CD4-positive, alpha-beta memory T cell (primary cell): ENCODE data around the gene RETSAT. TPM values are rescaled to one million over a fixed set of nuclear protein-coding genes. Genes with fewer than 3 reads are reported as not detected.
A peak's percentile ranks its signal among the peaks of the same experiment; 100 is the strongest.
"Not testable (repeated sequence)": the region's sequence is repeated elsewhere in the genome, so short reads cannot be mapped to it uniquely, and the experiment has no call there.

Experiments used
- CTCF ChIA-PET: fragments of 350-600 bp; sonication (Branson Sonifier 250); formaldehyde crosslinking; loops from one replicate; lab custom pipeline; 2021; ENCODE audit warnings: inconsistent platforms; ENCODE audit not compliant: partially characterized antibody; lab: Charles Lee
- POLR2A ChIA-PET: fragments of 350-600 bp; sonication (Branson Sonifier 250); formaldehyde crosslinking; loops from one replicate; lab custom pipeline; 2021; ENCODE audit not compliant: partially characterized antibody; lab: Charles Lee
- DNase-seq, 5 donors: peaks; one replicate each; pipeline versions ENCODE4 v3.0.0 to v3.0.0-alpha.2; 2020 to 2022; ENCODE audit warnings: mixed read lengths in 1 of 5
- H3K27ac ChIP-seq: one replicate; pipeline ENCODE4 v1.7.0; 2013; ENCODE audit warnings: low read depth, low read length
- H3K27me3 ChIP-seq: 2 replicates; pipeline ENCODE4 v1.7.0; 2013; ENCODE audit warnings: mild to moderate bottlenecking, low read length, moderate library complexity; ENCODE audit not compliant: insufficient read depth
- H3K36me3 ChIP-seq: 2 replicates; pipeline ENCODE4 v1.7.0; 2013; ENCODE audit warnings: mild to moderate bottlenecking, low read length, moderate library complexity; ENCODE audit not compliant: insufficient read depth
- H3K4me1 ChIP-seq: 2 replicates; pipeline ENCODE4 v1.7.0; 2013; ENCODE audit warnings: mild to moderate bottlenecking, low read length, moderate library complexity; ENCODE audit not compliant: insufficient read depth
- H3K4me3 ChIP-seq, 2 donors: one replicate each; pipeline ENCODE4 v1.7.0; 2013; ENCODE audit warnings: low read length in 2 of 2, mild to moderate bottlenecking in 1 of 2
- H3K9me3 ChIP-seq, 2 donors: one replicate each; pipeline ENCODE4 v1.7.0; 2013; ENCODE audit warnings: low read length in 2 of 2, control low read depth in 1 of 2; ENCODE audit not compliant: control insufficient read depth in 1 of 2
- H3K27ac Mint-ChIP-seq, 7 donors: one replicate each; pipeline ENCODE4 v1.8.0; 2020 to 2021; ENCODE audit warnings: mixed read lengths in 7 of 7, mild to moderate bottlenecking in 6 of 7, inconsistent platforms in 3 of 7, moderate library complexity in 3 of 7
- H3K27me3 Mint-ChIP-seq, 2 donors: one replicate each; pipeline ENCODE4 v1.8.0; 2020 to 2021; ENCODE audit warnings: mixed read lengths in 2 of 2
- H3K36me3 Mint-ChIP-seq, 2 donors: one replicate each; pipeline ENCODE4 v1.8.0; 2020 to 2021; ENCODE audit warnings: mixed read lengths in 2 of 2, inconsistent platforms in 1 of 2, mild to moderate bottlenecking in 1 of 2
- H3K4me1 Mint-ChIP-seq, 4 donors: one replicate each; pipeline ENCODE4 v1.8.0; 2020 to 2021; ENCODE audit warnings: mixed read lengths in 4 of 4, mild to moderate bottlenecking in 1 of 4
- H3K4me3 Mint-ChIP-seq, 8 donors: one replicate each; pipeline ENCODE4 v1.8.0; 2020 to 2021; ENCODE audit warnings: mixed read lengths in 8 of 8, mild to moderate bottlenecking in 7 of 8, moderate library complexity in 6 of 8, inconsistent platforms in 3 of 8
- H3K9me3 Mint-ChIP-seq, 8 donors: one replicate each; pipeline ENCODE4 v1.8.0; 2020 to 2021; ENCODE audit warnings: mixed read lengths in 8 of 8, mild to moderate bottlenecking in 5 of 8, inconsistent platforms in 3 of 8, moderate library complexity in 1 of 8
- intact Hi-C: fragments of 100-400 bp; cut with micrococcal nuclease; formaldehyde crosslinking; loops from one replicate; pipeline ENCODE4 v1.15.1; 2023
- polyA plus RNA-seq, 2 donors: library from polyadenylated mRNA; unstranded; fragments of 300-500 nt; fragmentation: Illumina TruSeq; gene quantifications; one replicate each; pipeline ENCODE4 v1.2.3, GENCODE V29; 2021
- total RNA-seq, 2 experiments: library from RNA; stranded (reverse); gene quantifications; one replicate each; pipeline ENCODE4 v1.2.3, GENCODE V29; 2021

The RETSAT gene
- total and polyA plus RNA-seq, 4 experiments from 2014 or later = 20.8 to 33.4 (median 28.7) TPM

- Mint-ChIP-seq H3K27me3 (no peaks in the 10 kb centered on the region), H3K36me3 (peaks cover 24 to 25% of the 10 kb centered on the region in 2 donors), H3K9me3 (no peaks in the 10 kb centered on the region), H3K27ac (no peak overlapping the region), H3K4me1 (peaks cover 0 to 1% (median 0%) of the 10 kb centered on the region in 4 donors), H3K4me3 (no peak overlapping the region)
- POLR2A ChIA-PET = interaction anchor here (1.4 to 1.7 kb wide), 2 partner anchors 13 to 14 kb away, joined by 4 to 12 read pairs; partner anchors contain the start of genes ELMOD3, RETSAT and TGOLN2
- intact Hi-C loops = no loop called here
- no peak overlapping the region for H3K27ac ChIP-seq
- H3K27me3 ChIP-seq = no peaks in the 10 kb centered on the region
- H3K4me1 ChIP-seq = no peaks in the 10 kb centered on the region
- H3K4me3 ChIP-seq = no peak overlapping the region
- DNase-seq = no peak
- no peaks in the 10 kb centered on the region for H3K36me3 ChIP-seq
- CTCF ChIA-PET = no interaction called here
- no peaks in the 10 kb centered on the region for H3K9me3 ChIP-seq
Measured at GRCh38 chr2:85340034-85340892, 14.1 kb downstream of the RETSAT start.

- no peak for DNase-seq
- H3K27me3 Mint-ChIP-seq = no peaks in the 10 kb centered on the region
- no peaks in the 10 kb centered on the region for H3K9me3 Mint-ChIP-seq
- intact Hi-C loops = no loop called here
- Histone ChIP-seq H3K4me3 (no peak overlapping the region), H3K4me1 (no peaks in the 10 kb centered on the region), H3K27me3 (no peaks in the 10 kb centered on the region), H3K9me3 (no peaks in the 10 kb centered on the region), H3K36me3 (no peaks in the 10 kb centered on the region), H3K27ac (no peak overlapping the region)
- POLR2A ChIA-PET = interaction anchor here (1.5 kb wide), 1 partner anchor 8 kb away, joined by 3 read pairs; no protein-coding TSS in a partner anchor
- CTCF ChIA-PET = no interaction called here
- H3K27ac Mint-ChIP-seq = no peak overlapping the region
- H3K4me1 Mint-ChIP-seq = no peaks in the 10 kb centered on the region
- no peaks in the 10 kb centered on the region for H3K36me3 Mint-ChIP-seq
- no peak overlapping the region for H3K4me3 Mint-ChIP-seq
Measured at GRCh38 chr2:85334928-85335327, 19.4 kb downstream of the RETSAT start.

GRCh38 chr2:85333877-85334276, 20.5 kb downstream of the RETSAT start:
- CTCF ChIA-PET, H3K4me1 ChIP-seq, DNase-seq, H3K4me3 Mint-ChIP-seq, H3K27me3 Mint-ChIP-seq, H3K9me3 ChIP-seq, H3K4me1 Mint-ChIP-seq, H3K4me3 ChIP-seq, H3K9me3 Mint-ChIP-seq, intact Hi-C loops, H3K27ac Mint-ChIP-seq, H3K27me3 ChIP-seq, H3K36me3 Mint-ChIP-seq, H3K27ac ChIP-seq, H3K36me3 ChIP-seq: not testable (repeated sequence)
- POLR2A ChIA-PET = interaction anchor here (0.9 kb wide), 1 partner anchor 21 kb away, joined by 3 read pairs; the partner anchor contains the start of genes ELMOD3 and RETSAT

GRCh38 chr2:85330839-85331636, 23.3 kb downstream of the RETSAT start:
- Mint-ChIP-seq H3K4me1 (peaks cover 6 to 36% (median 9%) of the 10 kb centered on the region in 4 donors), H3K4me3 (peak overlapping the region in 1 of 8 donors; percentile 9), H3K27ac (peak overlapping the region in 2 of 7 donors; percentile 29 to 49), H3K27me3 (no peaks in the 10 kb centered on the region), H3K36me3 (peaks cover 14 to 26% of the 10 kb centered on the region in 2 donors), H3K9me3 (no peaks in the 10 kb centered on the region)
- Histone ChIP-seq H3K27me3 (no peaks in the 10 kb centered on the region), H3K9me3 (no peaks in the 10 kb centered on the region), H3K36me3 (no peaks in the 10 kb centered on the region), H3K4me3 (no peak overlapping the region), H3K27ac (no peak overlapping the region), H3K4me1 (peaks cover 14% of the 10 kb centered on the region)
- DNase-seq = peak in 1 of 5 donors; percentile 24
- intact Hi-C loops = no loop called here
- POLR2A ChIA-PET = interaction anchor here (10.1 kb wide), 1 partner anchor 22 kb away, joined by 240 read pairs; the partner anchor contains the start of genes ELMOD3 and RETSAT
- CTCF ChIA-PET = no interaction called here

- Mint-ChIP-seq H3K27ac (peak overlapping the region in 3 of 7 donors; percentile 38 to 99 (median 43)), H3K4me1 (peaks cover 13 to 48% (median 20%) of the 10 kb centered on the region in 4 donors), H3K4me3 (peak overlapping the region in 5 of 8 donors; percentile 4 to 57 (median 31)), H3K36me3 (peaks cover 27 to 39% of the 10 kb centered on the region in 2 donors)
- not testable (repeated sequence) for H3K27ac ChIP-seq, H3K27me3 ChIP-seq, H3K27me3 Mint-ChIP-seq, H3K36me3 ChIP-seq, DNase-seq, H3K9me3 ChIP-seq, H3K9me3 Mint-ChIP-seq, H3K4me3 ChIP-seq
- peaks cover 27% of the 10 kb centered on the region for H3K4me1 ChIP-seq
- intact Hi-C loops = loop anchor here (2.0 to 10.0 kb wide), 2 partner anchors 285 to 1111 kb away; partner anchors contain the start of genes C2orf68, KDM3A and USP39
- ChIA-PET CTCF (interaction anchor here (0.6 kb wide), 1 partner anchor 117 kb away, joined by 3 read pairs; no protein-coding TSS in a partner anchor), POLR2A (interaction anchor here (3.0 to 10.1 kb wide), 2 partner anchors 24 to 265 kb away, joined by 24 to 240 read pairs; partner anchors contain the start of genes ELMOD3, RETSAT and RNF181)
Measured at GRCh38 chr2:85329701-85330100, 24.6 kb downstream of the RETSAT start.

- POLR2A ChIA-PET = interaction anchor here (0.8 to 12.9 kb wide), 5 partner anchors 16 to 266 kb away, joined by 3 to 268 read pairs (median 64); partner anchors contain the start of genes ELMOD3, MAT2A, RETSAT and RNF181
- intact Hi-C loops = loop anchor here (2.0 to 10.0 kb wide), 2 partner anchors 286 to 1112 kb away; partner anchors contain the start of genes C2orf68, KDM3A and USP39
Measured at GRCh38 chr2:85329181-85329651, 25.1 kb downstream of the RETSAT start.

More at GRCh38 chr2:85329181-85329651, 25.1 kb downstream of the RETSAT start:
- Histone ChIP-seq H3K27me3 (no peaks in the 10 kb centered on the region), H3K9me3 (no peaks in the 10 kb centered on the region), H3K27ac (no peak overlapping the region), H3K4me1 (peaks cover 32% of the 10 kb centered on the region), H3K4me3 (no peak overlapping the region), H3K36me3 (peaks cover 7% of the 10 kb centered on the region)
- H3K27me3 Mint-ChIP-seq = no peaks in the 10 kb centered on the region
- H3K9me3 Mint-ChIP-seq = no peaks in the 10 kb centered on the region
- H3K36me3 Mint-ChIP-seq = peaks cover 32 to 44% of the 10 kb centered on the region in 2 donors
- no peak for DNase-seq
- H3K27ac Mint-ChIP-seq = peak overlapping the region in 4 of 7 donors; percentile 33 to 99 (median 40)
- H3K4me3 Mint-ChIP-seq = peak overlapping the region in 6 of 8 donors; percentile 4 to 98 (median 30)
- peaks cover 17 to 53% (median 23%) of the 10 kb centered on the region in 4 donors for H3K4me1 Mint-ChIP-seq
- CTCF ChIA-PET = interaction anchor here (0.6 kb wide), 1 partner anchor 117 kb away, joined by 3 read pairs; no protein-coding TSS in a partner anchor
